ENCODE measurements around the gene TEX48. TPM values are rescaled to one million over a fixed set of nuclear protein-coding genes. Genes with fewer than 3 reads are reported as not detected.

The TEX48 gene
- total RNA-seq, 1 experiment from 2014 or later: not detected

DNA sequence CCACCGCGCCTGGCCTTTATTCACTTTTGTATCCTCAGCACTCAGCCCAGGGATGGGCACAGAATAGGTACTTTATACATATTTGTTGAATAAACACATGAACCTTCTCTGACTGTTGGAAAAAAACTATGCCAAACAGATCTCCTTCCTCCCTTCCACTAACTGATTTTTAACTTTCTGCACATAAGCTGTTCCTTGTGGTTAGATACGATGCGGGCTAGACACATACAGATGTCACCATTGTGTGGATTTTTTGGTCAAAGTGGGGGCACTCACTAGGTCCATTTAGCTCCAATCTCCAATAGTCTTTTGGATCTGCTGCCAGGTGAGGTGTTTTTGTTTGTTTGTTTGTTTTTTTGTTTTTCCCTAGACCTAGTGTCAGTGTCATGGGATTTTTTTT lies 5.1 kb downstream of the TEX48 start:
- in situ Hi-C loops (cut with HindIII; ENCODE audit: low pct_unique_long_range_greater_than_20kb, low sequenced_read_pairs): no loop called here
- DNase-seq (ENCODE audit: low read depth): peak; percentile 32

- in situ Hi-C loops (cut with HindIII; ENCODE audit: low pct_unique_long_range_greater_than_20kb, low sequenced_read_pairs): no loop called here
- no peak for DNase-seq (ENCODE audit: low read depth)
Observed at GRCh38 chr9:114674798-114675540, 7.0 kb downstream of the TEX48 start.

GRCh38 chr9:114674076-114674797 lies 7.8 kb downstream of the TEX48 start:
- no peak for DNase-seq (ENCODE audit: low read depth)
- in situ Hi-C loops (cut with HindIII; ENCODE audit: low pct_unique_long_range_greater_than_20kb, low sequenced_read_pairs): no loop called here

- in situ Hi-C loops (cut with HindIII; ENCODE audit: low pct_unique_long_range_greater_than_20kb, low sequenced_read_pairs): no loop called here
Observed at GRCh38 chr9:114671605-114672004, 10.4 kb downstream of the TEX48 start.

DNA sequence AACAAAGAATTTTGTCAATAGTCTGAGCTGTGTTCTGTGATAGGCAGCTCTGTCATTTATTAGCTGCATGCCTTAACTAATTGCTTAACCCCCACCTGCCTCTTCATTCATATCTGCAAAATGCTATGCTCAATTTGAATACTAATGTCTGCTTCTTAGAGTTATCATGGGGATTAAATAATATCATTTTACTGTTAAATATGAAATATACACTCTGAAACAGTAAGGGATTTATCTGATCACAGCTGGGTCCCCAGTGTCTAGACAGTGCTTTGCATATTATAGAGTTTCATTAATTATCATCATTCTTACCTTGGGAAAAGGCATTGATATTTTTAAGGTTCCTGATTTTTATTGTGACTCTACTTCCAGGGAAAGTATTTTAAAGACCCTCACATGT lies 12.0 kb downstream of the TEX48 start:
- in situ Hi-C loops (cut with HindIII; ENCODE audit: low pct_unique_long_range_greater_than_20kb, low sequenced_read_pairs): no loop called here

More at GRCh38 chr9:114671605-114672004, 10.4 kb downstream of the TEX48 start:
- DNase-seq (ENCODE audit: low read depth): no peak

DNA sequence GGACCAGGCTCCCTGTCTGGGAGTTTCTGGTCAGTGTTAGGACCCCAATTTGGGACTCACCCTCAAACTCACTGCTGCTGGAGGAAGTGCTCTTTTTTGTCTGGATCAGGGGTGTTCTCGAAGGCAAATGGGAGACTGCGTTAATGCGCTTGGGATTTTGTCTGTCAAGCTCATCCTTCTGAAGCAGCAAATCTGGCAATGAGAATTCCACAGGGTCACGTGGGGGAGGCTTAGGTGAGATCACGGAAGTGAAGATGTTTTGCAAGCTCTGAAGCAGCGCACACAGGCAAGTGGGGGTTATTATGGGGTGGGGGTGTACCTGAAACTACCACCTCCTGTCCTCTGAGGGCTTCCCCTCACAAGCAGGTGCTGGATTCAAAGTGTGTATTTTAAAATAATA lies 13.8 kb downstream of the TEX48 start:
- DNase-seq (ENCODE audit: low read depth): no peak
- in situ Hi-C loops (cut with HindIII; ENCODE audit: low pct_unique_long_range_greater_than_20kb, low sequenced_read_pairs): no loop called here

More for the DNA sequence above, 12.0 kb downstream of the TEX48 start:
- DNase-seq (ENCODE audit: low read depth): no peak

DNA sequence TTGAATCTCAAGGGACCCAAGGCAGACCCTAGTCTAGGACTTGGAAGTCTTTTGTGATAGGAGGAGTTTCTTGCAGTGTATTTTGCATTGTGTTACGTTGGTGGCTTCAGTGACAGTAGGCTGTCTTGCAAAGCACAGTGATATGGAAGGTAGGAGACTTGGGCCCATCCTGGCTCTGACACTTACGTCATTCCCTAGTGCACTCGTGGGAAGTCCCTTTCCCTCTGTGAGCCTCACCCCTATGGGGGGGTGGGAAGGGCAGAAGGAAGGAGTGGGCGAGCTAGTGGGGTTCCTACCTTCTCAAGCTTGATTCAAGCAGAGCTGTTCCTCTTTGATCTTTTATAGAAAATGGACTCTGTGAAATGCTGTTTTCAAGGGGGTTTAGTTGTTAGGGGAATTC lies 15.1 kb downstream of the TEX48 start:
- DNase-seq (ENCODE audit: low read depth): no peak
- in situ Hi-C loops (cut with HindIII; ENCODE audit: low pct_unique_long_range_greater_than_20kb, low sequenced_read_pairs): no loop called here

- no peak for DNase-seq (ENCODE audit: low read depth)
- in situ Hi-C loops (cut with HindIII; ENCODE audit: low pct_unique_long_range_greater_than_20kb, low sequenced_read_pairs): no loop called here
Observed at GRCh38 chr9:114666401-114666800, 15.6 kb downstream of the TEX48 start.

DNA sequence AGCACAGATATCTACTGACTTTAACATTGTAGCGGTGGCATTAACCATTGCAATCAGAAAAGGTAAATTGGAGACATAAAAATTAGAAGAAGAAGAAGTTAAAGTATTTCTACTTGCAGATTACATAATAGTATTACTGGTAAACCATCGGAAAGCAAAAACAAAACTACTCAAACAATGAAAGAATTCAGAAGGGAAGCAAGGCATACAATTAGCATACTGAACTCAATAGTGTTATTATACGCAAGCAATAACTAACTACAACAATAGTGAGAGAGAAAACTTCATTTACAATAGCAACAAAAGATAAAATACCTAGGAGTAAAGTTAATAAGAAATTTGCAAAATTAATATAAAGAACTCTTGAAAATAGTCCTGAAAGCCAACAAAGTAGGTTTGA lies 17.8 kb downstream of the TEX48 start:
- in situ Hi-C loops (cut with HindIII; ENCODE audit: low pct_unique_long_range_greater_than_20kb, low sequenced_read_pairs): no loop called here
- no peak for DNase-seq (ENCODE audit: low read depth)

- in situ Hi-C loops (cut with HindIII; ENCODE audit: low pct_unique_long_range_greater_than_20kb, low sequenced_read_pairs): no loop called here
- peak; percentile 46 for DNase-seq (ENCODE audit: low read depth)
Observed at GRCh38 chr9:114662081-114662989, 19.7 kb downstream of the TEX48 start.

GRCh38 chr9:114657705-114658104 lies 24.3 kb downstream of the TEX48 start, which contains the start of gene TEX53:
Gene TEX53 (minus strand): TSS chr9:114657805. CDS start chr9:114657774, 31 bp downstream.
- no peak for DNase-seq (ENCODE audit: low read depth)
- in situ Hi-C loops (cut with HindIII; ENCODE audit: low pct_unique_long_range_greater_than_20kb, low sequenced_read_pairs): no loop called here

DNA sequence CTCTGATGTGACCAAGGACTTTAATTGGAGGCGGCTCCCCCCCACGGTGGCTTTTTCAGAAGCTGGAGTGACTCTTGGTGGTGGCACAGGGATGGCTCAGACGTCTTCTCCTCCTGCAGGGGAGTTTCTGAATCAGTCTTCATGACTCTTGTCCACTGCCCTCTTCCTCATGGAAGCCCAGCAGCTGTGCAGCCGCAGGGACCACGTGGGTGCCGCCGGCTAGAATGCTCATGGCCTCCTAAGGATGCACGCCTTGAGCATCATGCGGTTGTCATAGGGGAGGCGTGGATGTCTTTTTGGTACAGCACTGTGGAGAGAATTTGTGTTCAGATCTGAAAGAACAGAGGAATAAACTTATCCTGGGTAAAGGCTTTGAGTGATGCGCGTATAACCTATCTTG lies 25.7 kb downstream of the TEX48 start:
- in situ Hi-C loops (cut with HindIII; ENCODE audit: low pct_unique_long_range_greater_than_20kb, low sequenced_read_pairs): no loop called here
- no peak for DNase-seq (ENCODE audit: low read depth)

DNA sequence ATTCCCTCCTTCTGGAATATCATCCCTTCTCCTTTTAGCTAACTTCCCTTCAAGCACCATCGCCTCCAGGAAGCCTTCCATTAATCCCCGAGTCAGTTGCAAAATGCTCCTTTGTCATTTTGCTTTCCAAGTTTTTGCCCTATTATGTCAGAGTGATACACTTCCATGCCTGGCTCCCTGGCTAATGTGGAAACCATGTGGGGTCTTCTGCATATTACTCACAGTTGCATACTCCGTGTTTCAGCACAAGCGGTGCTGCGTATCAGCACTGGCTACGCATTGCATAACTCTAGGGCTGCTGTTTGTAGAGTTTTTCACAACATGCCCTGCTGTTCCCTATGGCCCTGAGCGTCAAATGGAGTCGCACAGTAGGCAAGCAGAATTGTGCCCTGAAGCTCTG lies 26.3 kb downstream of the TEX48 start:
- in situ Hi-C loops (cut with HindIII; ENCODE audit: low pct_unique_long_range_greater_than_20kb, low sequenced_read_pairs): no loop called here
- DNase-seq (ENCODE audit: low read depth): no peak

DNA sequence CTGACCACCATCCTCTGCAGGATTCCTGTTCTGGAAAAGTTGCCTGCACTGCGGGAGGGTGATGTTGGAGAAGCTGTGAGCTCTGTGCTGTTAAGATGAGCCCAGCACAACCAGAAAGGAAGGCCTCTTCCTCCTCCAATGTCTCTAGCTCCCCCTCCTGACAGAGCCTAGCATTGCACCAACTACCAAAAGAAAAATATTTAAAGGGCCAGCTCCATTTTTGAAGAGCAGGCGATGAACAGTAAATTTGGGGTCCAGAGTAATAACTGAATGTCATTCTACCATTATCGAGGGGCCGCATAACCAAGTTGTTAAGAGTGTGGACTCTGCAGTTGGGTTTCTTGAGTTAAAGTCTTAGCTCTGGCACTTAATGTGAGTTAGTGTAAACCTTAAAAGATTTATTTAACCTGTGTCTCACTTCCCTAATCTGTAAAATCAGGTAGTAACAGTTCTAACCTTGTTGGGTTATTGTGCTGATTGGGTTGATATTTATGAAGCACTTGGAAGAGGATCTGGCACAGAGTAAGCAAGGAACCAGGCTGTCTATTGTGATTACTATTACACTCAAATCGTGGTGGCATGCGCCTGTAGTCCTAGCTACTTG lies 28.3 kb downstream of the TEX48 start:
- in situ Hi-C loops (cut with HindIII; ENCODE audit: low pct_unique_long_range_greater_than_20kb, low sequenced_read_pairs): no loop called here
- peak; percentile 77 for DNase-seq (ENCODE audit: low read depth)

- no peak for DNase-seq (ENCODE audit: low read depth)
- in situ Hi-C loops (cut with HindIII; ENCODE audit: low pct_unique_long_range_greater_than_20kb, low sequenced_read_pairs): no loop called here
Observed at GRCh38 chr9:114652776-114653555, 29.0 kb downstream of the TEX48 start.

- in situ Hi-C loops (cut with HindIII; ENCODE audit: low pct_unique_long_range_greater_than_20kb, low sequenced_read_pairs): no loop called here
- no peak for DNase-seq (ENCODE audit: low read depth)
Observed at GRCh38 chr9:114643896-114644295, 38.1 kb downstream of the TEX48 start.

DNA sequence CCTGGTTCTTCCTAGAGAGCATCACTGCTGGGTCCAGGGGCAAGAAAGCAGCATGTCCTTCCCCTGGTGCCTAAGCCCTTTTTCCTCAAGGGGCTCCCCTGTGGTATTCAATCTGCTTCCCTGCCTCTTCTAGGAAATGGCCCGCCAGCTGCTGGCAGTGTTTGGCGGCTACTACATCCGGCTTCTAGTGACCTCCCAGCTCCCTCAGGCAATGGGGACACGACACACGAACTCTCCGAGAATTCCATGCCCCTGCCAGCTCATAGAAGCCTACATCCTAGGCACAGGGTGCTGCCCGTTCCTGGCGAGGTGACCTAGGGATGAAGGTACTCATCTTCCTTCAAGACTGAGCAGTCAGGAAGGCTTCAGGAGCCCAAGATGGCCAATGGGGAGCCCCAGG lies 39.0 kb downstream of the TEX48 start:
- in situ Hi-C loops (cut with HindIII; ENCODE audit: low pct_unique_long_range_greater_than_20kb, low sequenced_read_pairs): no loop called here
- no peak for DNase-seq (ENCODE audit: low read depth)

- no peak for DNase-seq (ENCODE audit: low read depth)
- in situ Hi-C loops (cut with HindIII; ENCODE audit: low pct_unique_long_range_greater_than_20kb, low sequenced_read_pairs): no loop called here
Observed at GRCh38 chr9:114641967-114642366, 40.0 kb downstream of the TEX48 start.
